ENCODE data around the gene ZRANB1. TPM values are rescaled to one million over a fixed set of nuclear protein-coding genes. Genes with fewer than 3 reads are reported as not detected.

Gene ZRANB1
- total RNA-seq (2022; extraction: Qiagen RNA extraction; ENCODE audit: low read depth) = 6.6 to 10.5 TPM (median 9.5 TPM) in 5 replicates

DNA sequence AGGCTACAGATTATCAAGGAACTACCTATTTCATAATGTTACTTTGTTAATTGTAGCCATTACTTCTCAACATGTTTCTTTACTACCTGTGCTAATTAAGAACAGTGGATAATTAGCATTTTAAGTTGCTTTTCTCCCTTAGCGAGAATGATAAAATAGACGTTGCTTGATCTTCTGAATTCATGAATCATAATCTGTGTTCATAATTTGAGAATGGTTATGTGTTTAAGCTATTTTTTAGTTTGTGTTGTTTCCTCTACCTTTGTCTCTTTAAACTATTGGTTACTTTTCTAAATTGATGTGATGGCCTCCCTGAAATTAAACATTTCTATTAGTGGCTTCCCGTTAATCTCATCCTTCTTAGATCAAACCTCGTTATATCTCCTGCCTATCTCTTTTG is at the start of gene ZRANB1:
Gene ZRANB1, plus strand, starts transcription at position 301 of the 400 bp plus-strand sequence. CDS start 371 bp downstream, outside the sequence.

Other genes starting within 250 kb of the ZRANB1 start
- 9.6 to 14.3 TPM (median 12.8 TPM) in 5 replicates for gene FAM53B, start 197.7 kb upstream of the ZRANB1 start, total RNA-seq (2022; extraction: Qiagen RNA extraction; ENCODE audit: low read depth)
- gene EEF1AKMT2, start 150.2 kb upstream of the ZRANB1 start, total RNA-seq (2022; extraction: Qiagen RNA extraction; ENCODE audit: low read depth) = 10.3 to 23.4 TPM (median 18.1 TPM) in 5 replicates
- gene ABRAXAS2, start 140.3 kb upstream of the ZRANB1 start, total RNA-seq (2022; extraction: Qiagen RNA extraction; ENCODE audit: low read depth) = 10.7 to 17.1 TPM (median 15.9 TPM) in 5 replicates
- 90.3 to 108 TPM (median 106 TPM) in 5 replicates for gene CTBP2, start 218.4 kb downstream of the ZRANB1 start, total RNA-seq (2022; extraction: Qiagen RNA extraction; ENCODE audit: low read depth)

Data from A549 treated with RU486 at 1 μM for 4 hours (cell line).